HG03575 (cell line): ENCODE measurements around the gene GULP1.
"Not testable (repeated sequence)": the region's sequence is repeated elsewhere in the genome, so short reads cannot be mapped to it uniquely, and the experiment has no call there.

ENCODE experiments used
- ATAC-seq: cut with Tn5 transposase; IDR thresholded peaks from one replicate; pipeline ENCODE4 v1.9.1; 2021; ENCODE audit not compliant: unreplicated experiment, insufficient number of reproducible peaks, low FRiP score; ENCODE audit errors: extremely low read depth

GULP1 gene

GRCh38 chr2:188497726-188498125, 206.1 kb downstream of the GULP1 start:
- no peak for ATAC-seq

GRCh38 chr2:188503975-188504374, 212.3 kb downstream of the GULP1 start:
- ATAC-seq, result no peak

GRCh38 chr2:188506843-188507242, 215.2 kb downstream of the GULP1 start:
- ATAC-seq, result no peak

GRCh38 chr2:188511346-188511745, 219.7 kb downstream of the GULP1 start:
- no peak for ATAC-seq

- ATAC-seq, result no peak
These were observed 220.8 kb downstream of the GULP1 start for GRCh38 chr2:188512456-188512855.

GRCh38 chr2:188515918-188516317, 224.2 kb downstream of the GULP1 start:
- no peak for ATAC-seq

- no peak for ATAC-seq
These were observed 226.0 kb downstream of the GULP1 start for GRCh38 chr2:188517549-188518215.

- ATAC-seq, result no peak
These were observed 226.7 kb downstream of the GULP1 start for GRCh38 chr2:188518381-188518780.

- ATAC-seq, result no peak
These were observed 227.5 kb downstream of the GULP1 start for GRCh38 chr2:188519136-188519535.

- ATAC-seq, result no peak
These were observed 230.8 kb downstream of the GULP1 start for GRCh38 chr2:188522517-188522916.

GRCh38 chr2:188523919-188524318, 232.2 kb downstream of the GULP1 start:
- no peak for ATAC-seq

- ATAC-seq, result peak; percentile 87
These were observed 232.9 kb downstream of the GULP1 start for GRCh38 chr2:188524519-188525113.

- ATAC-seq, result no peak
These were observed 235.0 kb downstream of the GULP1 start for GRCh38 chr2:188526701-188527100.

- no peak for ATAC-seq
These were observed 235.5 kb downstream of the GULP1 start for GRCh38 chr2:188527141-188527540.

- no peak for ATAC-seq
These were observed 235.9 kb downstream of the GULP1 start for GRCh38 chr2:188527581-188527993.

GRCh38 chr2:188529710-188530109, 238.0 kb downstream of the GULP1 start:
- ATAC-seq, result no peak

- no peak for ATAC-seq
These were observed 243.2 kb downstream of the GULP1 start for GRCh38 chr2:188534875-188535274.

- ATAC-seq, result no peak
These were observed 260.0 kb downstream of the GULP1 start for GRCh38 chr2:188551671-188552070.

GRCh38 chr2:188557081-188557480, 265.4 kb downstream of the GULP1 start:
- ATAC-seq, result no peak

- ATAC-seq, result not testable (repeated sequence)
These were observed 267.8 kb downstream of the GULP1 start for GRCh38 chr2:188559455-188559854.

- no peak for ATAC-seq
These were observed 269.9 kb downstream of the GULP1 start for GRCh38 chr2:188561473-188561979.
